SU-DHL-6 (cell line): ENCODE measurements around the gene BCAP31.

ENCODE experiments used
- CTCF ChIP-seq: fragments of 200-600 bp; sonication (generic); IDR thresholded peaks from one replicate; pipeline ENCODE4 v1.5.1; 2017; ENCODE audit warnings: antibody characterized with exemption, mild to moderate bottlenecking, low read length, moderate library complexity; ENCODE audit not compliant: insufficient read depth, poor library complexity, severe bottlenecking
- EZH2phosphoT487 ChIP-seq: fragments of 200-600 bp; sonication (generic), shearing (Covaris generic); conservative IDR thresholded peaks from 2 replicates; pipeline ENCODE4 v1.6.1; 2018; ENCODE audit warnings: mild to moderate bottlenecking, antibody characterized with exemption, low read length, moderate library complexity, mixed read lengths

GRCh38 chrX:153717445-153717844 lies 6.7 kb downstream of the BCAP31 start:
- TF ChIP-seq EZH2phosphoT487 = no peak
- no peak for TF ChIP-seq CTCF
